Measurements from ENCODE around the gene RBPJL. TPM values are rescaled to one million over a fixed set of nuclear protein-coding genes. Genes with fewer than 3 reads are reported as not detected.

RBPJL gene
- total RNA-seq, 1 experiment from 2014 or later, result not detected

DNA sequence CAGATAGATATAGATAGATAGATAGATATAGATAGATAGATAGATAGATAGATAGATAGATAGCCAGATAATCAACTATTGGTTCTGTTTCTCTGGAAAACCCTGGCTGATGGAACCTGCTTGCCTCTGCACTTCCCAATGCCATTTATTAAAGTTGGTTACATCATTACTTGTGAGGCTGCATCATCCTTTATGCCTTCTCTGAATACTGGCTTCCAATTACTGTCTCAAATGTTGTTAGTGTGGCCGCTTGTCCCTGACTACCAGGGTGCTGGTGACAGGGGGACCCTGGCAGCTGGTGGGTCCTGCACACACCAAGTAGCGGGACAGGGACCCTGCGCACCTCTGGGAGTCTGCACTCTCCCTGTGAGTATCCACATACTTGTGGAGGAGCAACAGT lies 48.4 kb upstream of the RBPJL start:
- H4K20me1 ChIP-seq (ENCODE audit: low read length), result no peaks in the 10 kb centered on the region
- H3K36me3 ChIP-seq (ENCODE audit: low read depth, low read length), result no peaks in the 10 kb centered on the region
- BruUV-seq (replicated peaks), result no TSS peak
- ChIA-PET CTCF (no interaction called here), POLR2A (ENCODE audit: unreplicated experiment) (no interaction called here)
- H3K4me1 ChIP-seq (ENCODE audit: insufficient read depth, low read length), result peaks cover 25% of the 10 kb centered on the region
- no peak overlapping the region for H3K4me2 ChIP-seq (ENCODE audit: low read length)
- H3K9me2 ChIP-seq (replicated peaks; ENCODE audit: low read length), result no peaks in the 10 kb centered on the region
- ATAC-seq (no peak), DNase-seq (no peak)
- no peaks in the 10 kb centered on the region for H3K9me3 ChIP-seq (ENCODE audit: low read length)
- intact Hi-C loops (cut with micrococcal nuclease), result no loop called here
- no peak overlapping the region for H3K27ac ChIP-seq (ENCODE audit: low read length)
- no peak overlapping the region for H3K9ac ChIP-seq (ENCODE audit: low read length)
- H3F3A ChIP-seq (ENCODE audit: low read length, unreplicated experiment), result no peaks in the 10 kb centered on the region
- TF ChIP-seq EZH2phosphoT487 (IDR thresholded peaks at IDR 0.05; ENCODE audit: borderline replicate concordance, low read length) (no peak), EZH2 (IDR thresholded peaks at IDR 0.05; ENCODE audit: low read length, unreplicated experiment) (no peak)
- TF ChIP-seq, protein P1, sequence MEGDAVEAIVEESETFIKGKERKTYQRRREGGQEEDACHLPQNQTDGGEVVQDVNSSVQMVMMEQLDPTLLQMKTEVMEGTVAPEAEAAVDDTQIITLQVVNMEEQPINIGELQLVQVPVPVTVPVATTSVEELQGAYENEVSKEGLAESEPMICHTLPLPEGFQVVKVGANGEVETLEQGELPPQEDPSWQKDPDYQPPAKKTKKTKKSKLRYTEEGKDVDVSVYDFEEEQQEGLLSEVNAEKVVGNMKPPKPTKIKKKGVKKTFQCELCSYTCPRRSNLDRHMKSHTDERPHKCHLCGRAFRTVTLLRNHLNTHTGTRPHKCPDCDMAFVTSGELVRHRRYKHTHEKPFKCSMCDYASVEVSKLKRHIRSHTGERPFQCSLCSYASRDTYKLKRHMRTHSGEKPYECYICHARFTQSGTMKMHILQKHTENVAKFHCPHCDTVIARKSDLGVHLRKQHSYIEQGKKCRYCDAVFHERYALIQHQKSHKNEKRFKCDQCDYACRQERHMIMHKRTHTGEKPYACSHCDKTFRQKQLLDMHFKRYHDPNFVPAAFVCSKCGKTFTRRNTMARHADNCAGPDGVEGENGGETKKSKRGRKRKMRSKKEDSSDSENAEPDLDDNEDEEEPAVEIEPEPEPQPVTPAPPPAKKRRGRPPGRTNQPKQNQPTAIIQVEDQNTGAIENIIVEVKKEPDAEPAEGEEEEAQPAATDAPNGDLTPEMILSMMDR (conservative IDR thresholded peaks at IDR 0.05; ENCODE audit: low read depth, low read length), result no peak
- no peak overlapping the region for H3K4me3 ChIP-seq (ENCODE audit: low read length)
- H3K27me3 ChIP-seq (ENCODE audit: low read length), result no peaks in the 10 kb centered on the region
- H2AFZ ChIP-seq (ENCODE audit: low read length), result no peak overlapping the region
- 0 out of 2 replicates have a peak, but pooled peaks cover 6% of the 10 kb centered on the region for H3K79me2 ChIP-seq (ENCODE audit: low read length)

DNA sequence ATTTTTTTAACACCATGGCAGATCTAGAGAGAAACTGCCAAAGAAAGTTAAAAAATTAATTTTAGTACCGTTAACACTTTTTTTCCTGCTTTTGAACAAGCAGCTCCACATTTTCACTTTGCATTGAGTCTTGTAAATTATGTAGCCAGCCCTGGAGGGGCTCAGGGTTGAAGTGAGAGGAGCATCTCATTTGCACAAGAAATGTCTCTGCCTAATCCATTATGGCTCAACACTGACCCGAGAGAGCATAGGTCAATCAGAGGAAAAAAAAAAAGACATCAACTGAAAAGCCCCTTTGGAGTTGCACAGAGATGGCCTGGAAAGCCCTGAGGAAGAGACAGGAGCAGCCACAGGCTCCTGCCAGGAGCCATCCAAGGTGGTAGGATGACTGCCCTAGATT lies 48.0 kb upstream of the RBPJL start:
- intact Hi-C loops (cut with micrococcal nuclease), result no loop called here
- no peaks in the 10 kb centered on the region for H3K9me3 ChIP-seq (ENCODE audit: low read length)
- H3K79me2 ChIP-seq (ENCODE audit: low read length), result 0 out of 2 replicates have a peak, but pooled peaks cover 3% of the 10 kb centered on the region
- H3F3A ChIP-seq (ENCODE audit: low read length, unreplicated experiment), result no peaks in the 10 kb centered on the region
- no peak for DNase-seq
- H2AFZ ChIP-seq (ENCODE audit: low read length), result no peak overlapping the region
- no peak overlapping the region for H3K9ac ChIP-seq (ENCODE audit: low read length)
- no peak overlapping the region for H3K27ac ChIP-seq (ENCODE audit: low read length)
- ChIA-PET CTCF (no interaction called here), POLR2A (ENCODE audit: unreplicated experiment) (no interaction called here)
- H3K36me3 ChIP-seq (ENCODE audit: low read depth, low read length), result no peaks in the 10 kb centered on the region
- no peaks in the 10 kb centered on the region for H3K27me3 ChIP-seq (ENCODE audit: low read length)
- no peaks in the 10 kb centered on the region for H4K20me1 ChIP-seq (ENCODE audit: low read length)
- no peak for ATAC-seq
- no TSS peak for BruUV-seq (replicated peaks)
- peaks cover 21% of the 10 kb centered on the region for H3K4me1 ChIP-seq (ENCODE audit: insufficient read depth, low read length)
- no peaks in the 10 kb centered on the region for H3K9me2 ChIP-seq (replicated peaks; ENCODE audit: low read length)
- TF ChIP-seq EZH2 (IDR thresholded peaks at IDR 0.05; ENCODE audit: low read length, unreplicated experiment) (no peak), EZH2phosphoT487 (IDR thresholded peaks at IDR 0.05; ENCODE audit: borderline replicate concordance, low read length) (no peak)
- TF ChIP-seq, protein P1 (conservative IDR thresholded peaks at IDR 0.05; ENCODE audit: low read depth, low read length), result no peak
- no peak overlapping the region for H3K4me3 ChIP-seq (ENCODE audit: low read length)
- H3K4me2 ChIP-seq (ENCODE audit: low read length), result no peak overlapping the region

DNA sequence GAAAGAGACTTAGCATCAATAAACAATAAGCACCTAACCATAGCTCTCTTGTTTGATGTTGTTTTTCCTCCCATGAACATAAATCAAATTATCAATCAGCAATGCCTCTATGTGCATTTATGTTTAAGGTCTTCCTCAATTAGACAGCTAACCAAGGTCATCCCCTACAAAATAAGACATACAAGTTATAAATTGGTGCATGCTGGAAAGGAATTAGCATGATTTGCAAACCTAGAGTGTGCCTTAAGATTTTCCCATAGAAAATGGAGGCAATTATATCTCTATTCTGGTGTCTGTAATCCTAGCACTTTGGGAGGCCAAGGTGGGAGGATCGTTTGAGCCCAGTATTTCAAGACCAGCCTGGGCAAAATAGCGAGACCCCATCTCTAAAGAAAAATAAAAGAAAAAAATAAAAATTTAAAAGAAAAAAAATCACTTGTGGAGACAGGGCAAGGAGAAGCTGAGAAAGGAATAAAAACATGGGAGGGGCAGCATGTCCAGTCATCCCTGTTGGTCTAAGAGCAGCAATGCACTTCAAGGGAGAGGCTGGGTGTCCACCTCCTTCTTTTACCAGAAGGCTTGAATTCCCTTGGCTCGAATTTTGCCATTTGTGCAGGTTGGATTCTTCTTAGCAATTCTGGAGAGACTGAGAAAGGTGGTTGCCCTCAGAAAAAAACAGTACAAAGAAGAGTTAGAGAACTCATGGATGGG lies 42.9 kb upstream of the RBPJL start:
- BruUV-seq (replicated peaks), result no TSS peak
- intact Hi-C loops (cut with micrococcal nuclease), result no loop called here
- ChIA-PET POLR2A (ENCODE audit: unreplicated experiment) (no interaction called here), CTCF (no interaction called here)
- no peak overlapping the region for H3K4me3 ChIP-seq (ENCODE audit: low read length)
- H4K20me1 ChIP-seq (ENCODE audit: low read length), result no peaks in the 10 kb centered on the region
- no peaks in the 10 kb centered on the region for H3K9me3 ChIP-seq (ENCODE audit: low read length)
- H3K79me2 ChIP-seq (ENCODE audit: low read length), result no peaks in the 10 kb centered on the region
- H3K9ac ChIP-seq (ENCODE audit: low read length), result no peak overlapping the region
- H3K27ac ChIP-seq (ENCODE audit: low read length), result no peak overlapping the region
- H3K4me2 ChIP-seq (ENCODE audit: low read length), result no peak overlapping the region
- TF ChIP-seq, protein P1 (conservative IDR thresholded peaks at IDR 0.05; ENCODE audit: low read depth, low read length), result no peak
- TF ChIP-seq EZH2 (IDR thresholded peaks at IDR 0.05; ENCODE audit: low read length, unreplicated experiment), result no peak
- TF ChIP-seq EZH2phosphoT487 (IDR thresholded peaks at IDR 0.05; ENCODE audit: borderline replicate concordance, low read length), result no peak
- no peaks in the 10 kb centered on the region for H3K27me3 ChIP-seq (ENCODE audit: low read length)
- no peaks in the 10 kb centered on the region for H3K9me2 ChIP-seq (replicated peaks; ENCODE audit: low read length)
- DNase-seq, result no peak
- ATAC-seq, result no peak
- H3F3A ChIP-seq (ENCODE audit: low read length, unreplicated experiment), result no peaks in the 10 kb centered on the region
- H3K4me1 ChIP-seq (ENCODE audit: insufficient read depth, low read length), result peaks cover 9% of the 10 kb centered on the region; the same call in 1 of the 2 replicates
- no peak overlapping the region for H2AFZ ChIP-seq (ENCODE audit: low read length)
- H3K36me3 ChIP-seq (ENCODE audit: low read depth, low read length), result no peaks in the 10 kb centered on the region
